Keratinocyte (primary cell): Measurements from ENCODE around the gene HNF1B. TPM values are rescaled to one million over a fixed set of nuclear protein-coding genes. Genes with fewer than 3 reads are reported as not detected.

ENCODE experiments used
- DNase-seq: peaks from one replicate; pipeline ENCODE4 v3.0.0-alpha.2; 2011; ENCODE audit warnings: low read depth, missing footprints, low spot score
- FAIRE-seq: peaks from 2 replicates; lab custom pipeline; 2011; peaks lifted over from hg19 to GRCh38; lab: Jason Lieb, UNC
- H2AFZ ChIP-seq: 2 replicates; pipeline ENCODE4 v1.6.0; 2012; ENCODE audit warnings: low read length, control low read depth, inconsistent platforms; ENCODE audit not compliant: control insufficient read depth
- H3K27ac ChIP-seq: 2 replicates; pipeline ENCODE4 v1.5.1; 2011; ENCODE audit warnings: low read length; ENCODE audit not compliant: control insufficient read depth, insufficient read depth
- H3K27me3 ChIP-seq: 3 replicates; pipeline ENCODE4 v1.6.0; 2011; ENCODE audit warnings: low read length; ENCODE audit not compliant: control insufficient read depth, insufficient read depth; ENCODE audit errors: extremely low read depth
- H3K36me3 ChIP-seq, 2 experiments: 2 replicates in 1 of 2; 3 replicates in 1 of 2; pipeline ENCODE4 v1.5.1; 2011; ENCODE audit warnings: low read length in 2 of 2, mild to moderate bottlenecking in 1 of 2; ENCODE audit not compliant: control insufficient read depth in 2 of 2, insufficient read depth in 2 of 2; ENCODE audit errors: extremely low read depth in 1 of 2
- H3K4me1 ChIP-seq: 3 replicates; pipeline ENCODE4 v1.5.1; 2011; ENCODE audit warnings: low read length; ENCODE audit not compliant: control insufficient read depth, insufficient read depth; ENCODE audit errors: extremely low read depth
- H3K4me2 ChIP-seq: 3 replicates; pipeline ENCODE4 v1.6.0; 2011; ENCODE audit warnings: low read depth, low read length; ENCODE audit not compliant: control insufficient read depth, insufficient read depth; ENCODE audit errors: extremely low read depth
- H3K4me3 ChIP-seq, 3 experiments: fragments of 200-600 bp in 1 of 3; sonication (generic) in 1 of 3; 2 replicates in 2 of 3; 3 replicates in 1 of 3; pipeline ENCODE4 v1.5.1; 2011 to 2016; ENCODE audit warnings: low read length in 3 of 3, mild to moderate bottlenecking in 3 of 3, control low read depth in 2 of 3, inconsistent platforms in 1 of 3, low read depth in 1 of 3, mixed read lengths in 1 of 3, mixed run types in 1 of 3, moderate library complexity in 1 of 3; ENCODE audit not compliant: control insufficient read depth in 2 of 3, insufficient read depth in 2 of 3; ENCODE audit errors: extremely low read depth in 1 of 3
- H3K79me2 ChIP-seq: 2 replicates; pipeline ENCODE4 v1.6.0; 2012; ENCODE audit warnings: low read length; ENCODE audit not compliant: control insufficient read depth, insufficient read depth
- H3K9ac ChIP-seq: 3 replicates; pipeline ENCODE4 v1.6.0; 2011; ENCODE audit warnings: low read length; ENCODE audit not compliant: control insufficient read depth, insufficient read depth; ENCODE audit errors: extremely low read depth
- H3K9me1 ChIP-seq: 3 replicates; pipeline ENCODE4 v1.6.0; 2011; ENCODE audit warnings: low read length; ENCODE audit not compliant: control insufficient read depth, insufficient read depth; ENCODE audit errors: extremely low read depth
- H3K9me3 ChIP-seq: 2 replicates; pipeline ENCODE4 v1.5.1; 2012; ENCODE audit warnings: low read depth, low read length; ENCODE audit not compliant: control insufficient read depth
- H4K20me1 ChIP-seq: 3 replicates; pipeline ENCODE4 v1.6.0; 2011; ENCODE audit warnings: low read length; ENCODE audit not compliant: control insufficient read depth, insufficient read depth; ENCODE audit errors: extremely low read depth
- EZH2 ChIP-seq: IDR thresholded peaks from one replicate; pipeline ENCODE4 v1.6.1; 2012; ENCODE audit warnings: inconsistent platforms, mild to moderate bottlenecking, low read length, moderate library complexity
- dilution Hi-C: fragments of 300-500 bp; cut with MboI; formaldehyde crosslinking; loops from one replicate; pipeline ENCODE4 v1.7.0; 2020; ENCODE audit warnings: low sequenced_read_pairs; ENCODE audit not compliant: extremely low pct_ligation_motif_present
- polyA plus RNA-seq, 5 experiments: library from polyadenylated mRNA; depleted of rRNA in 3 of 5; stranded (reverse) in 3 of 5; stranded (forward) in 1 of 5; unstranded in 1 of 5; fragments of >200 nt; gene quantifications; 1 replicate in 1 of 5; 2 replicates in 3 of 5; 3 replicates in 1 of 5; pipeline versions ENCODE4 v1.2.1 to v1.2.3, GENCODE V29; 2011 to 2012; ENCODE audit warnings: missing spikeins in 2 of 5, low read depth in 1 of 5, low replicate concordance in 1 of 5
- TF ChIP-seq, protein P1 (sequence below), 3 experiments: IDR thresholded peaks in 1 of 3; conservative IDR thresholded peaks in 1 of 3; optimal IDR thresholded peaks in 1 of 3; 2 replicates in 2 of 3; 3 replicates in 1 of 3; pipeline versions ENCODE3 to v1.5.1; 2011; ENCODE audit warnings: low read length in 3 of 3, mild to moderate bottlenecking in 3 of 3, moderate library complexity in 2 of 3, control low read depth in 1 of 3, inconsistent platforms in 1 of 3; ENCODE audit not compliant: insufficient read depth in 2 of 3; ENCODE audit errors: extremely low read depth in 1 of 3

The HNF1B gene
- polyA plus RNA-seq, 1 donor (not counting 4 experiments of a cell fraction or from before 2014, with no cell fraction given) = not detected

DNA sequence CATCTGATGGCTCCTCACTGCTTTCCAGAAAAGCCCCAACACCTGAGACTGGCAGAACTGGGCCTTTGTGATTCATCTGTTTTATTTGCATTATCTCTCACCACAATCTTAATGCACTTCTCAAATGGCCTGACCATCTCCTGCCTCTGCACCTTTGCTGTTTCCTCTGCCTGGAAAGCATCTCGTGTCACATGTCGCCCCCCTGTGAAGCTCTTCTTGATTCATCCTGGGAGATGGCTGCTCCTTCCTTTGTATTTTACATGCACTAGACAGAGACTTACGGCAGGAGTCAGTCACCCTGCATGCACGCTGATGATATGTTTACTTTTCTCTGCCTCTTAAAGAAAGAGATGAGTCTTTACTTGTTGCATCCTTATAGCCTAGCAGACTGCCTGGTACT lies 30.0 kb downstream of the HNF1B start:
- peaks cover 44% of the 10 kb centered on the region for H3K27me3 ChIP-seq
- no peaks in the 10 kb centered on the region for H3K4me1 ChIP-seq
- H3K9ac ChIP-seq = no peak overlapping the region
- no peaks in the 10 kb centered on the region for H3K36me3 ChIP-seq
- no peak overlapping the region for H3K27ac ChIP-seq
- H3K9me1 ChIP-seq = no peaks in the 10 kb centered on the region
- H2AFZ ChIP-seq = no peak overlapping the region
- H3K4me3 ChIP-seq = no peak overlapping the region
- FAIRE-seq = no peak
- no peak overlapping the region for H3K4me2 ChIP-seq
- DNase-seq = no peak
- no peak for TF ChIP-seq EZH2
- TF ChIP-seq, protein P1, sequence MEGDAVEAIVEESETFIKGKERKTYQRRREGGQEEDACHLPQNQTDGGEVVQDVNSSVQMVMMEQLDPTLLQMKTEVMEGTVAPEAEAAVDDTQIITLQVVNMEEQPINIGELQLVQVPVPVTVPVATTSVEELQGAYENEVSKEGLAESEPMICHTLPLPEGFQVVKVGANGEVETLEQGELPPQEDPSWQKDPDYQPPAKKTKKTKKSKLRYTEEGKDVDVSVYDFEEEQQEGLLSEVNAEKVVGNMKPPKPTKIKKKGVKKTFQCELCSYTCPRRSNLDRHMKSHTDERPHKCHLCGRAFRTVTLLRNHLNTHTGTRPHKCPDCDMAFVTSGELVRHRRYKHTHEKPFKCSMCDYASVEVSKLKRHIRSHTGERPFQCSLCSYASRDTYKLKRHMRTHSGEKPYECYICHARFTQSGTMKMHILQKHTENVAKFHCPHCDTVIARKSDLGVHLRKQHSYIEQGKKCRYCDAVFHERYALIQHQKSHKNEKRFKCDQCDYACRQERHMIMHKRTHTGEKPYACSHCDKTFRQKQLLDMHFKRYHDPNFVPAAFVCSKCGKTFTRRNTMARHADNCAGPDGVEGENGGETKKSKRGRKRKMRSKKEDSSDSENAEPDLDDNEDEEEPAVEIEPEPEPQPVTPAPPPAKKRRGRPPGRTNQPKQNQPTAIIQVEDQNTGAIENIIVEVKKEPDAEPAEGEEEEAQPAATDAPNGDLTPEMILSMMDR (optimal IDR thresholded peaks at IDR 0.05 in 1 of 3, IDR thresholded peaks at IDR 0.05 in 1 of 3, conservative IDR thresholded peaks at IDR 0.05 in 1 of 3; ENCODE audit: extremely low read depth in 1 of 3, insufficient read depth in 2 of 3, low read length in 3 of 3) = no peak
- dilution Hi-C loops = loop anchor here (10.0 kb wide), 1 partner anchor 130 kb away; no protein-coding TSS in a partner anchor
- no peaks in the 10 kb centered on the region for H4K20me1 ChIP-seq
- no peaks in the 10 kb centered on the region for H3K79me2 ChIP-seq
- no peaks in the 10 kb centered on the region for H3K9me3 ChIP-seq

DNA sequence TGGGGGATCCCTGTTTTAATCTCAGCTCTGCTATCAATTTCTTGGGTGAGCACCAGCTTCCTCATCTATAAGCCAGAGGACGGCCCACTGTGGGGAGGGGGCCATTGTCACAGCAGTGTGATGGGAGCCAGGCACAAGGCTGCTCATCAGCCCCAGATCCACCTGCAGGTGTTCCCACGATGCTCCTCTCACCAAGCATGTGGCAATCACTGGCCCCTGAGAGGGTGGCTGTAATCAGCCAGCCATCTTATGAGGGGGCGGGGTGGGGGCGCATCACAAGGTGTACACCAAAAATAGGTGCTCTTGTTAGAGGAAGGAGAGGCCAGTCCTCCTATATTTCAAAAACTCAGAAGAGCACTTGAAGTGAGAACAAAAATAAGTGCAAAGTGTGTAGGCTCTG lies 31.2 kb downstream of the HNF1B start:
- H3K4me1 ChIP-seq = no peaks in the 10 kb centered on the region
- no peak for DNase-seq
- no peak overlapping the region for H2AFZ ChIP-seq
- H3K4me2 ChIP-seq = no peak overlapping the region
- no peak overlapping the region for H3K4me3 ChIP-seq
- H3K27me3 ChIP-seq = peaks cover 41% of the 10 kb centered on the region
- no peak for FAIRE-seq
- H3K27ac ChIP-seq = no peak overlapping the region
- H4K20me1 ChIP-seq = no peaks in the 10 kb centered on the region
- H3K9me3 ChIP-seq = no peaks in the 10 kb centered on the region
- H3K9ac ChIP-seq = no peak overlapping the region
- dilution Hi-C loops = loop anchor here (10.0 kb wide), 1 partner anchor 131 kb away; no protein-coding TSS in a partner anchor
- no peaks in the 10 kb centered on the region for H3K9me1 ChIP-seq
- H3K36me3 ChIP-seq = no peaks in the 10 kb centered on the region
- TF ChIP-seq, protein P1 (optimal IDR thresholded peaks at IDR 0.05 in 1 of 3, IDR thresholded peaks at IDR 0.05 in 1 of 3, conservative IDR thresholded peaks at IDR 0.05 in 1 of 3; ENCODE audit: extremely low read depth in 1 of 3, insufficient read depth in 2 of 3, low read length in 3 of 3) = no peak
- TF ChIP-seq EZH2 = no peak
- no peaks in the 10 kb centered on the region for H3K79me2 ChIP-seq
